GM18519 (cell line): ENCODE data around the gene PALMD.

ENCODE experiments used
- ATAC-seq: cut with Tn5 transposase; IDR thresholded peaks from one replicate; pipeline ENCODE4 v1.9.1; 2021; ENCODE audit warnings: mild to moderate bottlenecking, moderate library complexity; ENCODE audit not compliant: unreplicated experiment, low FRiP score

Gene PALMD

DNA sequence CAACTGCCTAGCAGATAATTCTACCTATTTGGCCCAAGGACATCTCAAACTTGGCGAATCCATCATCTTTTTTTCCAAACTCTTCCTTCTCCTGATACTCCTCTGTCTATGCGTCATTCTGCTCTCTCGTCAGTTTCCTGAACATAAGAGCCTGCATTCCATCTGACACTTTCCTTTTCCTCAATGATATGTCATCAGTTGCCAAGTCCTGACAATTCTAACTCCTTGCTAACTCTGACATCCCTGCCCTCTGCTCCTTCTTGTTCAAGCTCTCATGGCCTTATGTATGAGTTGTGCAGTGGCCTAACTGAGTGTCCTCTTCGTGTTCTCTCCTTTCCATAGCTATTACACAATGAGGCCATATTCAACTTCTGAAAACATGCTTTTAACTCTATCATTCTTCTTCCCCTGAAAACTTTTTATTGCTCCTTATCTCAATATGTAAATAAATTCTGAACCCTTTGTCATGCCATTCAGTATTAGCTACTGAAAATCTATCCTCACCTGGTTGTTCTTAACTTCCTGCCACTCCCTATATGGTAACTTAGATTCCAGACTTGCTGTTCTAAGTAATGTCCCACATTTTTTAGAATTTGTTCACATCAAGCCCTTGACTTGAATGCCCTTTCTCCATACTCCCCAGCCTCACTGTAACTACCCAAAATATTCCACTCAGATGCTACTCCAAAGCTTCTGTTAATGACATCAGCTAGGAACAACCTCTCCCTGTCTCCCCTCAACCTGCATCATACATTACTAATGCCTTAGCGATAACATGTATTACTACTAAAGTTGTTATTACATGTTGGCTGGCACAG lies 11.5 kb downstream of the PALMD start:
- ATAC-seq = no peak

DNA sequence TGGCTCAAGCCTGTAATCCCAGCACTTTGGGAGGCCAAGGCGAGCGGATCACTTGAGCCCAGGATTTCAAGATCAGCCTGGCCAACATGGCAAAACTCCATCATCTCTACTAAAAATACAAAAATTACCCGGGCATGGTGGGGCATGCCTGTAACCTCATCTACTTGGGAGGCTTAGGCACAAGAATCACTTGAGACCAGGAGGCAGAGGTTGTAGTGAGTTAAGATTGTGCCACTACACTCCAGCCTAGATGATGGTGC lies 12.0 kb downstream of the PALMD start:
- ATAC-seq = no peak

DNA sequence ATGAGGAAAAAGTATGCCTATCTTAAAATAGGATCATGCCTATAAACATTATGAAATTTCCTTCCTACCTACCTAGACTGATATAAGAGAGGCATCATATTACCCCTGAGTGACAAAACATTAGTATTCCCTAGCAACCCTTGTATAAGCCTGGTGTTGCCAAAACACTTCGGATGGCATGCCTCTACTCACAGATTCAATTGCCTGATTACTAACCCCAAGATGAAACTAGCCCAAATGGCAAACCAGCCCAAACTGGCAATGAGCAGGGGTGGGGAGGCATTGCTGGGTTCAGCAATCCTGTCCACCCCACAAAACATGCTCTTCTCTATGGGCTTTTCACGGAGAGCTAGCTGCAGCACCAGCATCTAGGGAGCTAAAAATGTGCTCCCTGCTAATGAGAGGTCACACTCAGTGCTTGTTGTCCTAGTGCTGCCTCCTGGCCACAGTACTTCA lies 13.9 kb downstream of the PALMD start:
- no peak for ATAC-seq

DNA sequence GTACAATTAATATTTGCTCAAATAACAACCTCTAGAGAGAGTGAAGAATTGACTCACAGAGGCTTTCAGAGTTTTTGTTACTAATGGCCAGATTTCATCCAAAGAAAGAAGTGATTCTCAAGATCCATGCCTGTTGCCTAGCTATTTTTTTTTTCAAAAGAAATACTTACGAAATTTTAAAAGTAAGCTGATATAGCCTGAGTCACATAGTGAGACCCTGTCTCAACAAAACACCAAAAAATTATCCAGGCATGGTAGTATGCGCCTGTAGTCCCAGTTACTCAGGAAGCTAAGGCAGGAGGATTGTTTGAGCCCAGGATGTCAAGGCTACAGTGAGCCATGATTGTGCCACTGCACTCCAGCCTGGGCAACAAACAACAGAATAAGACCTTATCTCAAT lies 14.6 kb downstream of the PALMD start:
- no peak for ATAC-seq

DNA sequence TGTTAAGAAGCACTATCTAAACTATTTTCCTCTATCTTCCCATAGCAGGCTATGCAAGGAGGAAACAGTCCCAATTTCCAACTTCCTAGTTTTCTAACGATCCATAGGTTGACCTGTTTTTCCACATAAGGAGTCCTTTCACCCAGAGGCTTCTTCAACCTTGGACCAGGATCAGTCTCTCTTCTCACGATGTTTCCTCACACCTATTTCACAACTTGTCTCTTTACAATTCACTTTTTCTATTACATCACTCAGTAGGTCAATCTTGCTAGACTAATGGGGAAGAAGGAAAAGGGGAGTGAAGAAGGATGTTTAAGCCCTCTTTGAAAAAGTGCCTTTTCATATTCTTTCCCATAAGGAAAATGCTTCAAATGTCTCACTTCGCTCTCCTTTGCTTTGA lies 15.9 kb downstream of the PALMD start:
- ATAC-seq = no peak

DNA sequence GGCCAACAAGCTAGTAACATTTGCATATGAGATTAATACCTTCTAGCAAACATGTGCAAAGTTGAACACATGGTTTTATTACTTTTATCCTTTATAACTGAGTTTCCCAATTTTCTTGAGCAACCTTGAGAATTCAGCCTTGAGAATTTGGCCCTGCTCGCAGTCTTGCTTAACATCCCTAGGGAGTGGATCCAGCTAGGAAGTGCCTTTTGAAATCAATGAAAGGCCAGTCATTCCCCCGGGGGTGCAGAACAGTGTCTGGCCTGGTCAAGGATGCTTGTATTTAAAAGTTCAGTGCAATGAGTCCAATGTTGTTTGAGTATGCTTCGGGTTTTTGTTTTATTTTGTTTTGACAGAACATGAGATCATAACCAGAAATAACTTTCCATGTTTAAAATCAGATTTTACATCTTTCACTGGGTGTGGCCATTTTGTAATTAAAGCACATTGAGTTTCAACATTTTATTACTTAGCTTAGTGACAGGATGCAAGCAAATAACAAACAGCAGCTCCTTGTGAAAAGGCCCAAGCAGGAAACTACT lies 16.7 kb downstream of the PALMD start:
- no peak for ATAC-seq

DNA sequence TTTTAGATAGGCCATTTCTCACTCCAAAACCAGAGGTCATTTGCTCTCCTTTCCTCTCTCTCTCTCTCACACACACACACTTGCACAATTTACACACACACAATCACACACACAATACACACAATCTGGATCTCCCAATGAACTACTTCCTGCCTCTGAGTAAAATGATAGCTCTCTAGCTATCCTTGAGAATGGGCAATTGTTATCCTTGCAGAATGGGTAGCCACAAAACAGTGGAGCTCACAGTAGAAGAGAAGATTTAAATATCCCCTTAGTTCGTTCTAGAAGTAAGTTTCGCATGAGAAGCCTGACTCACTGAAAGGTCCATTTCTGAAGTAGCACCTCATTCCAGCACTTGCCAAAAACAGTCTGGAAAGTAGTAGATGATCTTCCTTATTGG lies 17.6 kb downstream of the PALMD start:
- ATAC-seq = no peak

DNA sequence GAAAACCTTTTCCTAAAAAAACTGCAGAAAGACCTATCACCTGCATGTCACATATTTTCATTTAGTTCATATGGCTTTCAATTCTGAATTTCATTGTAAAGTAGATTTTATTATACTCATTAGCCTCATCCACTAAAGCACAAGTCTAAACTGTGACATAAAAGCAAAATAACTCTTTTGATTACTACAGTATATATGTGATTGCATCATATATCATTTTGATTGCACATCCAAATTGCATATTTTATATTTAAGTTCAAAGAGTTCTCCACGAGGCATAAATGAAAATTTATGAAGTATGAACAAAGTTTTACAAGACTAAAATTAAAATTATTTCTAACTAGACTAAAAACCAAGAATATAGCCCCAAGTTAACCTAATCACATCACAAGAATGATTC lies 19.3 kb downstream of the PALMD start:
- no peak for ATAC-seq

DNA sequence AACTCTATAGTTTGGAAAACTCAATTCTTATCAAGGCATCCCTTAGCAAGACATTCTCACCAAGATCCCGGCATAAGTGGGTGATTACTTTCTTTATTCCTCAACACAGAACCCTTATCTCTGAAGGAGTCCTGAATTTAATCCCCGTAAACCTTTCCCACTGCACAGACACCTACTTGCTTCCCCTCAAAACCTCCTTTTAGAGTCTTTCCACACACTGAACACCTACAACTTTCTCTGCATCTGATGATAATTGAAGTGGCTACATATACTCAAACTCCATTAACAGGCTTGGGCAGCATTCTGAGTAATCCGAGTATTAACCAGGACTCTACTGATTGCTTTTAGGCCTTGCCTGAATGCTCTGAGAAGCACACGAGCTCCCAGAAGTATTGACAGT lies 23.5 kb downstream of the PALMD start:
- no peak for ATAC-seq

DNA sequence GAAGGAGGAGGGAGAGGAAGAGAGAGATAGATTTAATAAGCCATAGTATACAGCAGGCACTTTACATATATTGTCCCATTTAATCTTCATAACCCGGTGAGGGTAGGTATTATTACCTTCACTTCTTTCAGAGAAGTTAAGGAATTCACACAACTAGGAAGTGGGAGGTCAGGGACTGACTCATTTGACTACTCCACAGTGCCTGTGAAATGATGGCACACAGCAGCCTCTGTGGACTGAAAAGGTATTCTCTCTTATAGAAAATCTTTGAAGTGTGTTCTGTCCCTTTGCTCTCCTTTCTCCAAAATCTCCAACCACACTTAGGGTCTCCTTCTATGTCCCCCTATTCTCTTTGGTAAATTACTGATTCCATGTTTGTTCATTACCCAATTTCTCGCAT lies 23.9 kb downstream of the PALMD start:
- ATAC-seq = no peak

DNA sequence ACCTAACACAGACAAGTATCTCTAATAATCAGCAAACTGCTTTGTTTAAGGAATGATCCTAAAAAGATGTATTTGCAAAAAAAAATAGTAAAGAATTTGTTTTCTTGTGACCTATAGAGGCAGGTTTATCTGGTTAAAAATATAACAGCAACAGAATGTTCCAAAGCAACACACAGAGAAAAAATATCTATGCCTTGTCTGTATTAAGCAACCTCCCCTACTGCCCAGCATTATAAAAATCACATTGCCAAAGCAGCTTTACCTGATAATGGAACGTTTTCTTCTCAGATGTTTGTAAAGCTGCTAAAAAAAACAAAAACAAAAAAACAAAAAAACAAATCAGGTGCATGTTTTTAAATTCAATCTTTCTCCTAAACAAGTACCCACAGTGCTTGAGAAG lies 24.7 kb downstream of the PALMD start:
- no peak for ATAC-seq

DNA sequence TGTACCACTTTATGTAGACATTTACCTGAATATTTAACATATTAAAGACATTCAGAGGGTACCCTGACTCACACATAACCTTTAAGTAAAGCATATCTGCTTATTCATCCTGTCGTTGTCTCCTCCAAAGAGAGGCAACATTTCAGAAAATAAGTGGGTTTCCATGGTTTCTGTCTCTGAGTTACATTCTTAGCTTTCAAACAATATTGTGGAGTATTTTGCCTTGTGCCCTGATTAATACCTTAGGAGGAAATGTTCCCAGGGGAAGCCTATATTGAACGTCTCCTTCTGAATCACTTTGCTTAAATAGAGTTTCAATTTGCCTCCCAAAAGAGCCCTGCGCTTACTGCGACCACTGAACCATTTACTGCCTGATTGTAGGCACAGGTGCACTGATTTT lies 26.1 kb downstream of the PALMD start:
- no peak for ATAC-seq

DNA sequence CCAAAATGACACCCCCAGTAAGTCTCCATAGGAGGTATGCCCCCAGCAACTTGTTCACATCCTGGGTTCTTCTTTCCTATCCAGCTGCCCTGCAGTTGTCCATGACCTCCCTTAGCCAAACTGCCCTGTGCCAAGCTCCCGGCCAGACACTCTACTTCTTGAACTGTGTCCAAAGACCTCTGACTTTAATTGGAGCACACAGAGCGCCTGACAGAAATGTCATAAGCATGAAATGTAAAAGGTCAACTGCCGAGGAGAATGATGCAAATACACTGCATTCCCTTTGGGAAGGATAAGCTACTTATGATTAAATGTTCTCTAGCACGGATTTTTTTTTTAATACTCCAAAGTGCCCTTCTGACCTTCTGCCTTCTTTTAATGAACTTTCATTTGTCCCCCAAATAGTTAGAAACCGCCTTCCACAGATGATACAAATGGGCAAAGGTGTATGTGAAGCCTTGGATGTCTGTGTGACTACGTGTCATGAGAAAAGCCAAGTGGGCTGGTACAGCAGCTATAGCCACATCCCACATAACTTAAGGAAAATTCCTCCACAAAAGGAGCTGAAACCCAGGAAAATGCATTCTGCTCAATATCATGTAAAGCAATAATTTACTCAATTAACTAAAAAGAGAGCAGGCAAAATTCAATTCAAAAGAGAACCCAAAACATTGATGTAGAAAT lies 26.8 kb downstream of the PALMD start:
- no peak for ATAC-seq

DNA sequence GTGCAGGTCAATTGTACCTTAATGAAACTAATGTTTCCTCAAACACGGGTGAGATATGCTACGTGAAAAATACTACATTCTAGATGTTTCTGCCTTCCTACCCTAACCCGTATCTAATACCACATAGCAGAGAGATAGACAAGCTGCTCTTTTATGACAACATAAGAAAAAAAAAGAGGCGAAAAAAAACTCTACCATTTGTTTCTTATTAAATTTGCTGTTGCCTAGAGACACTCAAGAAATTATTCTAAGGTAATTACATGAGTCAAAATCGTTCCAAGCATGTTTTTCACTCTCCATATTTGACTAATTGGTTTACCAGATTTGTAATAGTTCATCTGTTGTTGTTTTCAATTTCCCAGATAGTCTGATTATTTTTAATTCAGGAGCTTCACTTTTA lies 27.4 kb downstream of the PALMD start:
- no peak for ATAC-seq

DNA sequence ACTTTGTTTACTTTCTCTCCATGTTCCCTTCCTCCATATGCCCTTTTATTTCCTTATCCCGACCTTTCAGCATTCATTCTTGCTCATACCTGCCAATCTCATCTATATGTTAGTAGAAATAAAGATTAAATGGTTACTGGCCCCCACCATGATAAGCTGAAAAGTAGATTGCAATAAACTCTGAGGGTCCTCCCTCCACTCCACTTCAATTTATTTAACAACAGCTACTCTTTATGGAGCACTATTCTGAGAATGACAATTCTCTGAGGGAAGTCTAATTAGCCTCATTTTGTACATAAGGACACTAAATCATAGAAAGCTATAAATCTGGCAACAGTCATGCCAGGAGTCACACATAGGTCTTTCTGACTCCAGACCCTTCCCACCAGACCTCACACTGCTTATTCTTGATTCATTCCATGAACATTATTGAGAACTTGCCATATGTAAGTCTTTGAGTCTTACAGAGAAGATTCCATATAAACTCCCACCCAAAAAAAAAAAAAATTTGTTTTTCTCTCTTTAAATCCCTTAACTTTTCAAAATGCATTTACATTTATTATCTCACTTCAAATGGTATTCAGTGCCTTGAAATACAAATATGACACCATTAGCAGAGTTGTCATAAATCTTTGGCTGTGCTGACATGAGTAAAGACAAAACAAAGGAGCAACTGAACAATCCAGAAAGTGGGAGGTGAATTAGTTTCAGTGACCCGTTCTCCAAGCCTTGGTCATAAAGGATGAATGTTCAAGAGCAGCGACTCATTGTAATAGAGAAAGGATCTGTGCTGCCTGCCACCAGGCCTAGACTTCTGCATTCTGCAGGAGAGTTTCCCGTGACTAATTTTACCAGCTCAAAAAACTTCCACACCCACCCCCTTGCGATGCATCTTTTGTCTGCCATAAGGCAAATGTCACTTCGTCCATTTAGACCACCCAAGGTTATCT lies 28.5 kb downstream of the PALMD start:
- ATAC-seq = no peak

DNA sequence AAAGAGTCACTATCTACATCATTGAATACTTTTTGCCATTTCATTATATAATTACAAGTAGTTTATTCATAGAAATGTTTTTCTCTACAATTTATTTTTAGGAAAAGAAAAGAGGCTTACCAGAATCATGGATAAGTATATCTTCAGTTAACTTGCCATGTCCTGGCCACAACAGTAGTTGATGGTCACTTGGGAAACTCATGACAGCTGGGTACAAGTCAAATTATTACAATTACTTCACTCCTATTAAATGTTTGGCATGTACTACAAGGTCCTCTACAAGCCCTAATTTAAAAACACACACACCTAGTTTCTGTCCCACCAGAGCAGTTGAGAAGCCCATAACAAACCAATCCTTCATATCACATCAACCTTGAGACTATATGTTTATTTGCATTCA lies 29.4 kb downstream of the PALMD start:
- ATAC-seq = no peak

DNA sequence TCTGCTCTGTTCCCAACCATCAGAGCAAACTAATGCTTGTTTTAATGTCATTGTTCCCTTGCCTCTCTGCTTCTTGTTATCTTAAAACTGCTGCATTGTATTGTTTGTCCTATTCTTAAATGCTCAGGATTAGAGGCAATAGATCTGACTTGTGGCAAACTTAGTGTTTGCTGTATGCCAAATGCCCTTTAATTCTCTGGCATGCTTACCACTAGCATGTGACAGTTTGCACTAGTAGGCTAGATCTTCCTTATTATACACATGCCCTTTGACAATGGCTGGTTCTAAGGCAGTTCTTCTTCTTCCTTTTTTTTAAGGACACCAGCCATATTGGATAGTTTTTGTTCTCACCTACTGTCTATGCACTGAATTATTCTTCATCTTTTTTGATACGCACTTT lies 30.1 kb downstream of the PALMD start:
- no peak for ATAC-seq

DNA sequence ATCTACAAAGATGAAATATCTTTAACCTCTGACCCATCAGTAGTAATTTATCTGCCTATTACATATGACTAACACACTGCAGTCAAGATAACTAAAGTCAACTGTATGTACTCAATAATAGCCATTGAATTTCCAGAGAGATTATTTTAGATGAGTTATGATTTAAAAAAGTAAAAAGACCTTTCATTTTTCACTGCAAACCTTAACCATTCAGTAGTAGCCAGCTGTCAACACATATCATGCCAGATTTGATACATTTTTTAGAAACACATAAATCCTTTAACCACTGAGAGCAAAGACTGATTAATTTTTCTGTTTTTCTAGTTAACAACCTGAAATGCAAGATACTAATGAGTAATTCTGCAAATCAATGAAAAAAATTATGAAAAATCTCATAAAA lies 31.0 kb downstream of the PALMD start:
- no peak for ATAC-seq

DNA sequence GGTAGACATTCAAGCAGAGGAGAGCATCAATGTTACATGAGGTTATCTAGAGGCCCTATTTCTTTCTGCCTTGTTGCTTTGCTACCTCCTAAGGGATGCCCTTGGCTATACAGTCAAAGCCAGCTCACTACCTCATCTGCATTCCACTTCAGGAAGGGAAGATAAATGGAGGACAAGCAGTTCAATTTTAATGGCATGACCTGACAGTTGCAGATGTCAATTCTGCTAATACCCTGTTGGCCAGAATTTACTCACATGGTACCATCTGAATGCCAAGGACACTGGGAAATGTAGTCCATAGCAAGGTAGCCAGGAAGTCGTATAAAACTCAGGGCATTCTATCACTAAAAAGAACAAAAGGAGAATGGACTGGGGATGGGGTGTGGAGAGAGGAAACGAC lies 31.5 kb downstream of the PALMD start:
- ATAC-seq = no peak

DNA sequence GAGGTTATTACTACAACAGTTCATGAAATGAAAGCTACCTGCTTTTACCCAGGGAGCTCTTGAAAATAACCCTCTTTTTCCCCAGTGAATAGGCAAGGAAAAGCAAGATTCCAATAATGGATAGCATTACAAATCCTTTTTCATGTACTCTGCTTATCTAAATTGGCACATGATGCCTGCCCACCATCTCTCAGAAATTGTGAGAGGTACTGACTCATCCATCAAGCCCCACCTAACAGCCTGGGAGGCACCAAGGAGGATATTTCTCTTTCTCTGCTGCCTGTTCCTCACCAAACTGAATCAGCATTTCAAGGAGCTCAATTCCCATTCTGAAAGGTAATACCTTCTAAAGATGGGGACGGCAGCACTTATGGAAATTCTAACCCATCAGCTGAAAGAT lies 34.4 kb downstream of the PALMD start:
- ATAC-seq = no peak

DNA sequence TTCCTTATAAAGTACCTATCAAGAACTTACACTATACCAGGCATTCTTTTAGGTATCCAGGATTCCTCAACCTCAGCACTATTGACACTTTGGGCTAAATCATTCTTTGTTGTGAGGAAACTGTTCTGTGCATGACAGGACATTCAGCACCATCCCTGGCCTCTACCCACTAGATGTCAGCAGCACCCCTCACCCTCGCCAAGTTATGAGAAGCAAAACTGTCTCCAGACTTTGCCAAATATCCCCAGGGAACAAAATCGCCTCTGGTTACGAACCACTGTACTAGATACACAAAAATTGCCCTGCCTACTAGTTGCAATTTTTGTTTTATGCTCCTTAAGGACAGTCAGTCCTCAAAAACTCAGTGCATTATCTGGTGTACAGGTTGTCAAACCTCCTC lies 35.7 kb downstream of the PALMD start:
- ATAC-seq = no peak
